Right lung (tissue), 5 donors: ENCODE measurements around the gene BCORL1. TPM values are rescaled to one million over a fixed set of nuclear protein-coding genes. Genes with fewer than 3 reads are reported as not detected.

Experiments used
- DNase-seq, 2 donors: peaks; one replicate each; pipeline ENCODE4 v3.0.0-alpha.2; 2013
- polyA plus RNA-seq, 5 donors: library from polyadenylated mRNA; unstranded; fragments of 120-200 nt; gene quantifications; one replicate each; pipeline versions ENCODE4 v1.2.1 to v1.2.3, GENCODE V29; 2013; ENCODE audit warnings: inconsistent platforms in 1 of 5, low replicate concordance in 1 of 5; ENCODE audit not compliant: insufficient read length in 5 of 5, insufficient read depth in 1 of 5

The BCORL1 gene
- polyA plus RNA-seq, 5 donors: 13.6 to 20.8 (median 18.0) TPM

- no peak for DNase-seq
Observed at GRCh38 chrX:129959493-129959832, 23.0 kb upstream of the BCORL1 start.

GRCh38 chrX:129961180-129962083 is 21.0 kb upstream of the BCORL1 start:
- DNase-seq: no peak

- DNase-seq: no peak
Observed at GRCh38 chrX:129963729-129964128, 18.7 kb upstream of the BCORL1 start.

- no peak for DNase-seq
Observed at GRCh38 chrX:129965166-129965565, 17.3 kb upstream of the BCORL1 start.

GRCh38 chrX:129968968-129969367 is 13.5 kb upstream of the BCORL1 start:
- DNase-seq: no peak

- DNase-seq: no peak
Observed at GRCh38 chrX:129976441-129976840, 6.0 kb upstream of the BCORL1 start.

- DNase-seq: no peak
Observed at GRCh38 chrX:129979207-129979920, 3.1 kb upstream of the BCORL1 start.

GRCh38 chrX:129980001-129980401 is 2.4 kb upstream of the BCORL1 start:
- DNase-seq: no peak

- DNase-seq: no peak
Observed at GRCh38 chrX:129980540-129981199, 1.8 kb upstream of the BCORL1 start.

GRCh38 chrX:129981200-129981553 is 1.3 kb upstream of the BCORL1 start:
- DNase-seq: no peak

- no peak for DNase-seq
Observed at GRCh38 chrX:129981752-129982299, 609 bp upstream of the BCORL1 start.

GRCh38 chrX:129983575-129984110 is 1.2 kb downstream of the BCORL1 start:
- no peak for DNase-seq

- DNase-seq: no peak
Observed at GRCh38 chrX:129984111-129984958, 1.9 kb downstream of the BCORL1 start.

GRCh38 chrX:129987871-129988270 is 5.4 kb downstream of the BCORL1 start:
- no peak for DNase-seq

- DNase-seq: no peak
Observed at GRCh38 chrX:129992181-129992580, 9.7 kb downstream of the BCORL1 start.

- no peak for DNase-seq
Observed at GRCh38 chrX:129996120-129996519, 13.7 kb downstream of the BCORL1 start.

- no peak for DNase-seq
Observed at GRCh38 chrX:129997086-129997485, 14.7 kb downstream of the BCORL1 start.

- no peak for DNase-seq
Observed at GRCh38 chrX:129998021-129998420, 15.6 kb downstream of the BCORL1 start.

- no peak for DNase-seq
Observed at GRCh38 chrX:130001893-130002292, 19.5 kb downstream of the BCORL1 start.

GRCh38 chrX:130002541-130002940 is 20.1 kb downstream of the BCORL1 start:
- no peak for DNase-seq
